HG03571 (cell line): ENCODE results near the gene FASTK.
"Not testable (repeated sequence)": the region's sequence is repeated elsewhere in the genome, so short reads cannot be mapped to it uniquely, and the experiment has no call there.

Experiments
- ATAC-seq: cut with Tn5 transposase; IDR thresholded peaks from one replicate; pipeline ENCODE4 v1.9.1; 2021; ENCODE audit not compliant: unreplicated experiment

Gene FASTK

GRCh38 chr7:151032936-151033863 lies 47.4 kb downstream of the FASTK start:
- ATAC-seq = no peak

- ATAC-seq = no peak
These were observed 49.6 kb downstream of the FASTK start for GRCh38 chr7:151031011-151031410.

GRCh38 chr7:151028948-151029501 lies 51.6 kb downstream of the FASTK start:
- no peak for ATAC-seq

- peak; percentile 95 for ATAC-seq
These were observed 52.3 kb downstream of the FASTK start, which contains the start of gene ABCB8 for GRCh38 chr7:151028131-151028947. Gene ABCB8, plus strand, starts transcription at chr7:151028450. Its CDS starts 66 bp downstream, at chr7:151028516.

- not testable (repeated sequence) for ATAC-seq
These were observed 52.9 kb downstream of the FASTK start for GRCh38 chr7:151027728-151028130.

GRCh38 chr7:151026771-151027727 lies 53.6 kb downstream of the FASTK start:
- ATAC-seq = not testable (repeated sequence)
